ENCODE results near the gene EVL.

The EVL gene

GRCh38 chr14:100170880-100171279 is 105.7 kb downstream of the EVL start:
- Histone ChIP-seq H3F3A (ENCODE audit: low read depth) (no peaks in the 10 kb centered on the region; the same call in 1 of the 2 replicates), H3K36me3 (ENCODE audit: insufficient read depth, low read length) (no peaks in the 10 kb centered on the region), H3K27me3 (ENCODE audit: insufficient read depth, low read length, poor library complexity, severe bottlenecking) (no peaks in the 10 kb centered on the region), H3K9ac (ENCODE audit: low read depth, low read length, poor library complexity, severe bottlenecking) (no peak overlapping the region), H3K9me2 (replicated peaks; ENCODE audit: low read depth, low read length) (no peaks in the 10 kb centered on the region), H3K4me2 (ENCODE audit: low read depth, low read length, poor library complexity, severe bottlenecking) (no peak overlapping the region), H3K9me3 (ENCODE audit: insufficient read depth, low read depth, low read length) (no peaks in the 10 kb centered on the region), H3K4me3 (ENCODE audit: low read length, poor library complexity, severe bottlenecking) (no peak overlapping the region), H2AFZ (ENCODE audit: low read length) (no peak overlapping the region), H3K79me2 (ENCODE audit: insufficient read depth, low read length) (no peaks in the 10 kb centered on the region), H4K20me1 (ENCODE audit: insufficient read depth, low read length, poor library complexity, severe bottlenecking) (no peaks in the 10 kb centered on the region), H3K4me1 (ENCODE audit: insufficient read depth, low read length, poor library complexity, severe bottlenecking) (no peaks in the 10 kb centered on the region)
- TF ChIP-seq EZH2phosphoT487 (IDR thresholded peaks at IDR 0.05; ENCODE audit: borderline replicate concordance) (no peak), CTCF (conservative IDR thresholded peaks at IDR 0.05; ENCODE audit: low read length) (no peak)

- Histone ChIP-seq H3K36me3 (ENCODE audit: insufficient read depth, low read length) (no peaks in the 10 kb centered on the region), H3K4me2 (ENCODE audit: low read depth, low read length, poor library complexity, severe bottlenecking) (no peak overlapping the region), H4K20me1 (ENCODE audit: insufficient read depth, low read length, poor library complexity, severe bottlenecking) (no peaks in the 10 kb centered on the region), H3K9ac (ENCODE audit: low read depth, low read length, poor library complexity, severe bottlenecking) (no peak overlapping the region), H3K27me3 (ENCODE audit: insufficient read depth, low read length, poor library complexity, severe bottlenecking) (no peaks in the 10 kb centered on the region), H3K4me1 (ENCODE audit: insufficient read depth, low read length, poor library complexity, severe bottlenecking) (no peaks in the 10 kb centered on the region), H3K4me3 (ENCODE audit: low read length, poor library complexity, severe bottlenecking) (no peak overlapping the region), H3K9me2 (replicated peaks; ENCODE audit: low read depth, low read length) (no peaks in the 10 kb centered on the region), H3K79me2 (ENCODE audit: insufficient read depth, low read length) (no peaks in the 10 kb centered on the region), H2AFZ (ENCODE audit: low read length) (no peak overlapping the region), H3K9me3 (ENCODE audit: insufficient read depth, low read depth, low read length) (no peaks in the 10 kb centered on the region), H3F3A (ENCODE audit: low read depth) (no peaks in the 10 kb centered on the region)
- no peak for TF ChIP-seq EZH2phosphoT487 (IDR thresholded peaks at IDR 0.05; ENCODE audit: borderline replicate concordance)
- no peak for TF ChIP-seq CTCF (conservative IDR thresholded peaks at IDR 0.05; ENCODE audit: low read length)
Observed at GRCh38 chr14:100172811-100173210, 107.6 kb downstream of the EVL start.

GRCh38 chr14:100173353-100173752 is 108.1 kb downstream of the EVL start:
- TF ChIP-seq EZH2phosphoT487 (IDR thresholded peaks at IDR 0.05; ENCODE audit: borderline replicate concordance) (no peak), CTCF (conservative IDR thresholded peaks at IDR 0.05; ENCODE audit: low read length) (no peak)
- no peaks in the 10 kb centered on the region for H3K4me1 ChIP-seq (ENCODE audit: insufficient read depth, low read length, poor library complexity, severe bottlenecking)
- no peak overlapping the region for H2AFZ ChIP-seq (ENCODE audit: low read length)
- no peaks in the 10 kb centered on the region for H3K9me2 ChIP-seq (replicated peaks; ENCODE audit: low read depth, low read length)
- no peak overlapping the region for H3K4me2 ChIP-seq (ENCODE audit: low read depth, low read length, poor library complexity, severe bottlenecking)
- H3K9me3 ChIP-seq (ENCODE audit: insufficient read depth, low read depth, low read length) = no peaks in the 10 kb centered on the region
- no peaks in the 10 kb centered on the region for H3K36me3 ChIP-seq (ENCODE audit: insufficient read depth, low read length)
- no peaks in the 10 kb centered on the region for H3K27me3 ChIP-seq (ENCODE audit: insufficient read depth, low read length, poor library complexity, severe bottlenecking)
- no peaks in the 10 kb centered on the region for H3K79me2 ChIP-seq (ENCODE audit: insufficient read depth, low read length)
- H3K4me3 ChIP-seq (ENCODE audit: low read length, poor library complexity, severe bottlenecking) = no peak overlapping the region
- H3F3A ChIP-seq (ENCODE audit: low read depth) = no peaks in the 10 kb centered on the region
- no peak overlapping the region for H3K9ac ChIP-seq (ENCODE audit: low read depth, low read length, poor library complexity, severe bottlenecking)
- H4K20me1 ChIP-seq (ENCODE audit: insufficient read depth, low read length, poor library complexity, severe bottlenecking) = no peaks in the 10 kb centered on the region

All from Loucy (cell line).